Skeletal muscle satellite cell (primary cell): ENCODE data around the gene POLR1A.

Experiments
- H3K27me3 ChIP-seq: 2 replicates; pipeline ENCODE4 v1.7.0; 2013; ENCODE audit warnings: low read length; ENCODE audit not compliant: control insufficient read depth, insufficient read depth
- H3K36me3 ChIP-seq: 2 replicates; pipeline ENCODE4 v1.7.0; 2013; ENCODE audit warnings: mild to moderate bottlenecking, control low read depth, low read length; ENCODE audit not compliant: insufficient read depth
- H3K4me1 ChIP-seq: 2 replicates; pipeline ENCODE4 v1.7.0; 2013; ENCODE audit warnings: low read length; ENCODE audit not compliant: control insufficient read depth, insufficient read depth
- H3K4me2 ChIP-seq: 2 replicates; pipeline ENCODE4 v1.7.0; 2013; ENCODE audit warnings: mild to moderate bottlenecking, low read length
- H3K4me3 ChIP-seq: 2 replicates; pipeline ENCODE4 v1.7.0; 2013; ENCODE audit warnings: low read length
- H3K9ac ChIP-seq: 2 replicates; pipeline ENCODE4 v1.7.0; 2013; ENCODE audit warnings: mild to moderate bottlenecking, low read depth, low read length, moderate library complexity
- H3K9me3 ChIP-seq: replicated peaks from 2 replicates; pipeline ENCODE4 v1.7.0; 2013; ENCODE audit warnings: mild to moderate bottlenecking, control low read depth, low read length

POLR1A gene

DNA sequence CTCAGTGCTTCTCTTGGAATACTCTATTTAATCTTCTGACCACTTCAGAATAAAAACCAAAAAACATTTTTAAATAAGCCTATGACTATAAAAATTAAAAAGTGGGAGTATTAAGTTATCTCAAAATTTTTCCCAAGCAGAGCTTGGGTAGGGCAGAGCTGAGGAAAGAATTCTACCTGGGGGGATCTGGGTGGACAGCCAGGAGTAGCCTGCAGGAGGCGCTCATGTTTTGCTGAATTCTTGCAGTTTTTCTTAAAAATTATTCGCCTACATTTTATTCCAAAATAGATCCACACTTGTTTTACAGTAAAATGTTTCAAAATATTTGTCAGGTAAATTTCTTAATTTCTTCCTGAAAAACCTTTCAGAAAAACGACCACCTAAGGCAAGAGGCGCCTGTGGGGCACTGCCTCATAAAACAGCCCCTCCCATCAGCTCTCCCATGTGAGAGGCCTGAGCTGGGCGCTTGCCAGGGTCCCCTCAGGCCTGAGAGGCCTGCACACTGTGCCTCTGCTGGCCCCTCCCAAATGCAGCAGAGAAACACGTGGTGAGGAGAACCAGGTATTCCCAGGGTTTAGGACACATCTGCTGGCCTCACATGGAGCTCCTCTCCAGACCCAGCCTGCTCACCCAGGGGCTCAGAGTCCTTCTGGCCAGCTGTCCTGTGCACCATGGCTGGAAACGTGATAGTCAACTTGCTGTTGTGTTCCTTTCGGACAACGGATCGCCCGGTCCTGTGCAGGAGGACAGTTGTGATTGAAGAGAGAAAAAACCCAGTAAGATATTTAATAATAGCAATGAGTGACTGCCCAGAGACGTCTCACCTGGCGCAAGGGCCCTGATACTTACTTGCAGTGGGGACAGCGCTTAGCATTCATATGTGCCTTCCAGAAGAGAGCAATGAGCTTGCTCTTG lies 17.5 kb downstream of the POLR1A start:
- H3K27me3 ChIP-seq, result no peaks in the 10 kb centered on the region
- H3K9me3 ChIP-seq, result no peaks in the 10 kb centered on the region
- H3K4me2 ChIP-seq, result no peak overlapping the region
- H3K36me3 ChIP-seq, result peaks cover 62% of the 10 kb centered on the region
- no peak overlapping the region for H3K9ac ChIP-seq
- H3K4me1 ChIP-seq, result no peaks in the 10 kb centered on the region
- no peak overlapping the region for H3K4me3 ChIP-seq

DNA sequence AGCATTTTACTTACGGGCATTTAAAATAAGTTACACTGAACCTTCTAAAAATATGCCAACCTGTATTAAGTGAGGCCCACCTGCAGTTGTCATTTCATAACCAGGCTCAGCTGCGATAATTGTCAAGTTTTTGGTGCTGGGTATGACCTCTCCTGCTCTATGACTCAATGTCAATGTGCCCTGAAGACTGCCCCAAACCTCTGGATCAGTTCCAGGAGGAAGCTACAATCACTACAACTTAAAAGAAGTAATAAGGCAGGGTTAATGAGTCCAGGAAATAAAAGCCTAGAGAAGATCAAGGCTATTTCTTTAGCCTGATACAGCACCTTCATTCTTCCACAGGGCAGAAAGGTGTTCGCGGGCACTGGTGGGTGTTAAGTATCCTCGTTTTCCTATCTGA lies 22.9 kb downstream of the POLR1A start:
- no peak overlapping the region for H3K9ac ChIP-seq
- H3K36me3 ChIP-seq, result peaks cover 62% of the 10 kb centered on the region
- no peaks in the 10 kb centered on the region for H3K9me3 ChIP-seq
- peaks cover 5% of the 10 kb centered on the region for H3K4me1 ChIP-seq
- no peak overlapping the region for H3K4me3 ChIP-seq
- no peak overlapping the region for H3K4me2 ChIP-seq
- H3K27me3 ChIP-seq, result no peaks in the 10 kb centered on the region

DNA sequence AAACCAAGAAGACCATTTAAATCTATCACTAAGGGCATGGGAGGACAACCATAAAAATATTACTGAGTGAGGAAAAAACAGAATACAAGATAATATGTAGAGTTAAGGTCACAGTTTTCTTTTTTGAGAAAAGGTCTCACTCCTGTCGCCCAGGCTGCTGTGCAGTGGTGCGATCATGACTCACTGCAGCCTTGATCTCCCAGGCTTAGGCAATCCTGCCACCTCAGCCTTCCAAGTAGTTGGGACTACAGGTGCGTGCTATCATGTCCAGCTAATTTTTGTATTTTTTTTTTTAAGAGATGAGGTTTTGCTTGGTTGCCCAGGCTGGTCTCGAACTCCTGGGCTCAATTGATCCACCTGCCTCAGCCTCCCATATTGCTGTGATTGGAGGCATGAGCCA lies 24.0 kb downstream of the POLR1A start:
- Histone ChIP-seq H3K36me3 (peaks cover 63% of the 10 kb centered on the region), H3K4me1 (peaks cover 5% of the 10 kb centered on the region), H3K9me3 (no peaks in the 10 kb centered on the region), H3K4me2 (no peak overlapping the region), H3K4me3 (no peak overlapping the region), H3K9ac (no peak overlapping the region), H3K27me3 (no peaks in the 10 kb centered on the region)

DNA sequence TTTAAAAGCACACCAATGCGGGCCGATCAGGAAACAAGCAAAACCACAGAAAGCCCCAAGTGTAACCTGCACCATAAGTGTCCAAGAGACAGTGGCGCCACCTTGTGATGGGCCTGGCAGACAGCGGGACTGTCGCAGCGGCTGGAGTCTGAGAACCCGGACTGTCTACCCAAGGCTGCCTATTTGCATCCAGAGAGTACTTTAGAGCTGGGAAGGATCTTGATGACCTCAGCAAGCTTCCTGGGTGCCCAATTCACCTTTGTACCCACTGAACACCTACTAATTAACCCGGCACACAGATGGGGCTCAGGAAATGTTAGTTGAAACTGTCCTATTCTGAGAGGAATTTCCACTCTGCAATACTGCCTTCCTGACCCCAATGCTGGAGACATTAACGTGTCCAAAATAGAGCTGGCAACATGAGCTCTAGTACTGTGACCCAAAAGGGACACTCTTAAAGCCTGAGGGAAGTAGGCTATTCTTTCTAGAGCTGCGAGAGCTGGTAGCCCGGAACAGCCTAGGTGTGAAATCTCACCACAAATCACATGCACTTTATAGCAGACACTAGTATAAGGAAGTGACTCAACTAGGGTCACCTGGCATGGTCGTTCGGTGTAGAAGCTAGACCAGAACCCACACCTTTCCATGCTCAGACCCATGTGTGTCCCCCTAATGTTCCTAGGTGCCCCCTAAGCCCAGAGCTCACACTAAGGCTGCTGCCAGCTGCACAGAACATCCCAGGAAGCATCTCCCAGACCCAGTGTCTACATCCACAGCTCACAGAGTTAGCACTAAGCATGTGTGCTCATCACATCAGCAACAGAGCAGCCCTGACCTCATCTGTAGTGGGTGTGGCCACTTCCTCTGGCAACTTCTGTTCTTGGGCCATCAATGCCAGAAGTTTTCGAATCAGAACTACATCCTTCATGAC lies 25.4 kb downstream of the POLR1A start:
- H3K9ac ChIP-seq, result no peak overlapping the region
- no peaks in the 10 kb centered on the region for H3K27me3 ChIP-seq
- peaks cover 59% of the 10 kb centered on the region for H3K36me3 ChIP-seq
- H3K4me1 ChIP-seq, result peaks cover 5% of the 10 kb centered on the region
- H3K4me3 ChIP-seq, result no peak overlapping the region
- no peak overlapping the region for H3K4me2 ChIP-seq
- no peaks in the 10 kb centered on the region for H3K9me3 ChIP-seq

DNA sequence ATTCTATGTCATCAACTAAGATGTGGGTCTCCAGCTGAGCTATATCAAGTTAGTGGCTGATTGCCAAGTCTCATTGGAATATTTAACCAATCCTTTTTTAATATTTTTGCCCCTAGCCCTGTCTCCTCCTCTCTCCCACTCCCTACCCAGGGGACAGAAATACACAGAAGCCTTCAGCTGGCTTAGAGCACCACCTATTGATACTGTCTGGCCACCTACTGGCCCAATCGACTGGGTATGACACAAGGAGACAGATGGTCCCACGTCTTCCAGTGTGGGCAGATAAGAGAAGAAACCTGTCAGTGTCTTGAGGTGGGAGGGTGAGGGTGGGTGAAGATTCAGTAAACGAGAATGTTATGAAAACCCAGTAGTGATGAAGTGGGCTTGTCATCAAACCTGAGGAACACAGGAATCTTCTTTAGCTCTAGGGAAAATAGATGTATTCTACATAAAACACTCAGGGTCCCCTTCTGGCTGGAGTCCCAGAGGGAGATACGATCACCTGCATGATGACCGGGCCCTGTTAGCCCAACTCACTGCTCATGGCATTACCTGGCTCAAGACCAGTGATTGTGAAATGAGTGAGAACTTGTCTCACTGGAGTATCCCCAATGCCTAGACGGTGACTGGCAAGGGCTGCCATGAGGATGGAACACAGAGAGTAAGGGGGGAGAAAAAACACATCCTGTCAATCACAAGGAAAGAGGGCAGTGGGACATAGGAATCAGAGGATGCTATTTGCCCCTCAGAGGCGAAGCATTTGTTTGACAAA lies 26.7 kb downstream of the POLR1A start:
- Histone ChIP-seq H3K9ac (no peak overlapping the region), H3K9me3 (no peaks in the 10 kb centered on the region), H3K36me3 (peaks cover 68% of the 10 kb centered on the region), H3K27me3 (no peaks in the 10 kb centered on the region), H3K4me2 (no peak overlapping the region), H3K4me3 (no peak overlapping the region), H3K4me1 (peaks cover 5% of the 10 kb centered on the region)

DNA sequence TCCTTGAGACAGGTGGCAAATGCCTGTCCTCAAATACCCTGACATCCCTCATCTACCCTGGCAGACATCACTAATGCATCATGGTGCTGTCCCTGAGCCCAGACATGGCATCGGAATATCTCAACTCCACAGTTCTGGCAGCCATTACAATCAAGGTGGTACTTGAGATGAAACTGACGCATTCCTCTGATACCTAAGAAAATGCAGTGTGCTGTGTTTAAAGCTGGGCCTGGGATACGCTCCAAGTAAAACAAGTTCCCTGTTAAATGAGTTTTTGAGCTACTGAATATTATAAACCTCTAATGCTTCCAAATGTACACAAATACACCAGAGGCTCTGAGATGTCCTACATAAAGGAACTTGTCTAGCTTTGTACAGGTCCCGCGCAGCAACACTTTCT lies 29.8 kb downstream of the POLR1A start:
- H3K9ac ChIP-seq, result no peak overlapping the region
- H3K36me3 ChIP-seq, result peaks cover 71% of the 10 kb centered on the region
- H3K4me2 ChIP-seq, result no peak overlapping the region
- no peaks in the 10 kb centered on the region for H3K9me3 ChIP-seq
- H3K27me3 ChIP-seq, result no peaks in the 10 kb centered on the region
- no peak overlapping the region for H3K4me3 ChIP-seq
- H3K4me1 ChIP-seq, result peaks cover 25% of the 10 kb centered on the region

DNA sequence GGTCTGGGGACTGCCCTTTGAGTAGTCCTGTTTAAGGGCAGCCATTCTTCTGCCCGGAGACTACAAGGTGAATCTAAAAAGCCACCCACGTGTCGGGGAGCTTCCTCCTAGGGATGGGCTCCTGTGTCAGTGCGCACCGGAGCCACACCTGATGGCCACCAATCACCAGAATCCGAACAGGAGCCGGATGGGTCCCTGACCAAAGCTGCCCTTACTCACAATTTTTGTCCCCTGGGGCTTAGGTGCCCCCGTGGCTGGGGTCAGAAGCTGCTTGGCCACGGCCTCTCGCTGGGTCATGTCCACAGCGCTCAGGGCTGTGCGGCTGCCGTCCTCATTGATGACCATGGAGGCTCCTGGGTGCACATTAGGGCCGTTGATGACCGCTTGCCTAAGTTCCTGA lies 30.9 kb downstream of the POLR1A start:
- peaks cover 72% of the 10 kb centered on the region for H3K36me3 ChIP-seq
- H3K9me3 ChIP-seq, result no peaks in the 10 kb centered on the region
- H3K4me1 ChIP-seq, result peaks cover 21% of the 10 kb centered on the region
- no peak overlapping the region for H3K9ac ChIP-seq
- no peaks in the 10 kb centered on the region for H3K27me3 ChIP-seq
- no peak overlapping the region for H3K4me3 ChIP-seq
- H3K4me2 ChIP-seq, result no peak overlapping the region

DNA sequence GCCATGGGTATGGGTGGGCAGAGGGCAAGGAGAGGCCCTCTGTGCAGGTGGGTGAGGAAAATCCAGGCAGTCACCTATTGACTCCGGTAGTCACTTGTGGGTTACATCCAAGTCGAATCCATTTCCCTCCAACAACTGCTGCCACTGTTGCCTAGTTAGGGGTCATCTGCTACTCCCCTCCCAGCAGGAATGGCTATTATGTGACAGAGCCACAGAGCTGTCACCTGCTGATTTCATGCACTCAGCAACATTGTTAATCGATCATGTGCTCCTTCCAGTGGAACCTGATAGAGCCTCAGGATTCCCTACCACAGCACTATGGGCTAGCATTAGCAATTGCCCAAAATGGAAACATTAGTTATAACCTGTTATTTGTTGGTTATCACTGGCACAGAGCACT lies 31.4 kb downstream of the POLR1A start:
- Histone ChIP-seq H3K4me1 (peaks cover 26% of the 10 kb centered on the region), H3K9ac (no peak overlapping the region), H3K9me3 (no peaks in the 10 kb centered on the region), H3K27me3 (no peaks in the 10 kb centered on the region), H3K4me2 (no peak overlapping the region), H3K36me3 (peaks cover 72% of the 10 kb centered on the region), H3K4me3 (no peak overlapping the region)

DNA sequence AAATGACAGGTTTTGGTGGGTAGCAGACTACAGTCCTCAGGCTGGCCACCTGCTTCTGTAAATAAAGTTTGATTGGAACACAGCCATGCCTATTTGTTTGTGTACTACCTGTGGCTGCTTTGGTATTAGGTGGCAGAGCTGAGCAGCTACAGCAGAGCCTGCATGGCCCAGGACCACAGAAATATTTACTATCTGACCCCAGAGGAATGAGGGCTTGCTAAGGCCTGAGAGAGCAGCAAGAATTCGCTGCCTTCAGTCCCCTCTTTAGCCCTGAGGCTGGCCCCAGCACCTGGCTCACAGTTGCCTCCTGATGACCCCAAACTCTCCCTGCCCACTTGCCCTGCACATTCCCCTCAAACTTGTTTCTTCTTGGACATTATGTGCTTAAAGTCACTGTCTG lies 32.5 kb downstream of the POLR1A start:
- no peak overlapping the region for H3K4me2 ChIP-seq
- no peak overlapping the region for H3K9ac ChIP-seq
- no peak overlapping the region for H3K4me3 ChIP-seq
- no peaks in the 10 kb centered on the region for H3K27me3 ChIP-seq
- H3K4me1 ChIP-seq, result peaks cover 37% of the 10 kb centered on the region
- peaks cover 72% of the 10 kb centered on the region for H3K36me3 ChIP-seq
- H3K9me3 ChIP-seq, result no peaks in the 10 kb centered on the region

DNA sequence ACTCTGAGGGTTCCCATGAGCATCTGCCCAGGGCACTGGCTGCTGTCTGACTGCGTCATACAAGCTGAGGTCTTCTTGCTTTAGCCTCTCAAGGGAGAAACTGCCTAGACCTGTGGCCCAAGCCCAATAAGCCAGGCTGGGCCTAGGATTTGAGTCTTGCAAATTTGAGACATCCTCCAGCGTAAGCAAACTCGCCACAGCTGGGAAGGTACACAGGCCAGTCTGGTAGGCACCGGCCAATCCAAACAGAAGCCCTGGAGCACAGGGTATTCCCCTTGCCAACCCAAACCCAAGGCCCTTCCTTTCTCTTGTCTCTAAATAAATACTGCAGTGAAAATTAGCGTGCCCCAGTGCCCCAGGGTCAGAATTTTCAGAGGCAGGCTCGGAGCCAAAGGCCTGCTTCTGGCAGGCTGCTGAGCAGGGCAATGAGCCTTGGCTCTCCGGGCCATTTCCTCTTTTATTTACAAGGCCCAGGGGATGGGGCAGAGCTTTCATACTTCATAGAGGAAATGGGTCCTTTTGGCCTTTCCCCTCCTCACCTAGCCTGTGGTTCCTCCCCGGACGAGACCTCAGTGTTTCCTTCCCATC lies 33.3 kb downstream of the POLR1A start:
- peaks cover 66% of the 10 kb centered on the region for H3K36me3 ChIP-seq
- H3K4me3 ChIP-seq, result no peak overlapping the region
- peak overlapping the region; percentile 26 for H3K9ac ChIP-seq
- no peaks in the 10 kb centered on the region for H3K9me3 ChIP-seq
- H3K4me2 ChIP-seq, result peak overlapping the region; percentile 6
- no peaks in the 10 kb centered on the region for H3K27me3 ChIP-seq
- peaks cover 41% of the 10 kb centered on the region for H3K4me1 ChIP-seq

DNA sequence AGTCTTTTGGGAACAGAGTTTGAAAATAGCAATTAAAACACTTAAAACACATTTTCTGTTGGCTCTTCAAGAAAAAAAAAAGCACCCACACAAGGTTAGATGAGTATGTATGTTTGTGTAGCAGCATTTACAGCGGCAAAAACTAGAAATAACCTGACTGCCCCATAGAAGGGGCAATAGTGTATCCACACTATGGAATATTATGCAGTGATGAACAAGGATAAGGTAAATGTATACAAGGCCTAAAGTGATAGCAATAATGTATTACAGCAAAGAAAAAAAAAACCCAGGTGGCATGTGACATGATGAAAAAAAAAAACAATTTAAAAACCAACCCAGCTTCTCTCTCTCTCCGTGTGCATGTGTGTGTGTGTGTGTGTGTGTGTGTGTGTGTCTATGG lies 34.8 kb downstream of the POLR1A start:
- no peak overlapping the region for H3K4me3 ChIP-seq
- H3K4me2 ChIP-seq, result no peak overlapping the region
- peaks cover 41% of the 10 kb centered on the region for H3K4me1 ChIP-seq
- no peak overlapping the region for H3K9ac ChIP-seq
- H3K36me3 ChIP-seq, result peaks cover 60% of the 10 kb centered on the region
- no peaks in the 10 kb centered on the region for H3K9me3 ChIP-seq
- H3K27me3 ChIP-seq, result no peaks in the 10 kb centered on the region
